OCI-LY7 (cell line): ENCODE data around the gene RCOR1. TPM values are rescaled to one million over a fixed set of nuclear protein-coding genes. Genes with fewer than 3 reads are reported as not detected.

Experiments used
- BruUV-seq: library from RNA; stranded (reverse); fragments of 400-500 nt; replicated peaks from 2 replicates; lab custom pipeline; 2021; lab: Mats Ljungman, UMichigan
- CTCF ChIA-PET: fragments of 300-600 bp; sonication (Branson Sonifier 250); formaldehyde crosslinking; loops from one replicate; lab custom pipeline; 2022; ENCODE audit warnings: antibody characterized with exemption; ENCODE audit not compliant: unreplicated experiment; lab: Charles Lee
- POLR2A ChIA-PET: fragments of 300-600 bp; sonication (Branson Sonifier 250); formaldehyde crosslinking; loops from one replicate; lab custom pipeline; 2022; ENCODE audit warnings: antibody characterized with exemption; lab: Charles Lee
- DNase-seq: peaks from one replicate; pipeline ENCODE4 v3.0.0-alpha.2; 2015; ENCODE audit warnings: low spot score
- H2AFZ ChIP-seq: fragments of 200-600 bp; sonication (generic), shearing (Covaris generic); 2 replicates; pipeline ENCODE4 v1.6.1; 2014; ENCODE audit warnings: mild to moderate bottlenecking, antibody characterized with exemption, low read length, moderate library complexity
- H3K27ac ChIP-seq: fragments of 200-600 bp; sonication (generic); 2 replicates; pipeline ENCODE4 v1.5.1; 2014; ENCODE audit warnings: mixed run types, low read depth, mild to moderate bottlenecking, moderate library complexity, low read length, inconsistent platforms; ENCODE audit not compliant: poor library complexity, severe bottlenecking
- H3K36me3 ChIP-seq: fragments of 200-600 bp; sonication (generic); 2 replicates; pipeline ENCODE4 v1.6.1; 2014; ENCODE audit warnings: mild to moderate bottlenecking, antibody characterized with exemption, low read length, moderate library complexity, mixed read lengths; ENCODE audit not compliant: insufficient read depth
- H3K4me1 ChIP-seq: fragments of 200-600 bp; sonication (generic); 2 replicates; pipeline ENCODE4 v1.5.1; 2014; ENCODE audit warnings: mild to moderate bottlenecking, low read length; ENCODE audit not compliant: insufficient read depth, poor library complexity, severe bottlenecking
- H3K4me2 ChIP-seq: fragments of 200-600 bp; sonication (generic); 2 replicates; pipeline ENCODE4 v1.6.1; 2014; ENCODE audit warnings: mild to moderate bottlenecking, low read length
- H3K4me3 ChIP-seq: fragments of 200-600 bp; sonication (generic); 2 replicates; pipeline ENCODE4 v1.5.1; 2014; ENCODE audit warnings: mild to moderate bottlenecking, low read depth, low read length; ENCODE audit not compliant: poor library complexity, severe bottlenecking
- H3K79me2 ChIP-seq: fragments of 200-600 bp; sonication (generic); 2 replicates; pipeline ENCODE4 v1.6.1; 2016; ENCODE audit warnings: low read depth, mild to moderate bottlenecking, low read length, moderate library complexity, mixed read lengths; ENCODE audit not compliant: insufficient read depth
- H3K9me2 ChIP-seq: fragments of 200-600 bp; sonication (generic); 2 replicates; pipeline ENCODE4 v1.6.1; 2016; ENCODE audit warnings: mild to moderate bottlenecking, low read length, mixed read lengths; ENCODE audit not compliant: insufficient read depth
- H3K9me3 ChIP-seq: fragments of 200-600 bp; sonication (generic); 2 replicates; pipeline ENCODE4 v1.6.1; 2014; ENCODE audit warnings: mild to moderate bottlenecking, mixed run types, low read length, mixed read lengths
- H4K20me1 ChIP-seq: fragments of 200-600 bp; sonication (generic); 2 replicates; pipeline ENCODE4 v1.6.1; 2014; ENCODE audit warnings: mild to moderate bottlenecking, antibody characterized with exemption, low read length, moderate library complexity, mixed read lengths; ENCODE audit not compliant: insufficient read depth
- CTCF ChIP-seq: fragments of 200-600 bp; sonication (generic); conservative IDR thresholded peaks from 2 replicates; pipeline ENCODE4 v1.5.1; 2014; ENCODE audit warnings: mild to moderate bottlenecking, antibody characterized with exemption, low read length, moderate library complexity, mixed read lengths
- EZH2phosphoT487 ChIP-seq: fragments of 200-600 bp; sonication (generic); IDR thresholded peaks from 2 replicates; pipeline ENCODE4 v1.6.1; 2018; ENCODE audit warnings: low read depth, borderline replicate concordance, mild to moderate bottlenecking, mixed run types, antibody characterized with exemption, low read length, moderate library complexity, mixed read lengths
- intact Hi-C: fragments of 100-400 bp; cut with micrococcal nuclease; formaldehyde crosslinking; loops from one replicate; pipeline ENCODE4 v1.10.0; 2022; ENCODE audit not compliant: unreplicated experiment
- total RNA-seq, 2 experiments: library from RNA; depleted of rRNA in 1 of 2; stranded (reverse); fragments of >200 nt in 1 of 2; shearing (Covaris generic) in 1 of 2; gene quantifications; 2 replicates each; pipeline ENCODE4 v1.2.3, GENCODE V29; 2014 to 2022

Gene RCOR1
- total RNA-seq, 2 experiments from 2014 or later, result 12.1 to 30.2 TPM

- no TSS peak for BruUV-seq
- CTCF ChIA-PET, result interaction anchor here (0.6 kb wide), 1 partner anchor 168 kb away, joined by 4 read pairs; no protein-coding TSS in a partner anchor
These were observed 93.8 kb downstream of the RCOR1 start for GRCh38 chr14:102686196-102686801.

GRCh38 chr14:102688290-102688689 is 95.8 kb downstream of the RCOR1 start:
- Histone ChIP-seq H3K4me3 (no peak overlapping the region), H4K20me1 (no peaks in the 10 kb centered on the region; the same call in 1 of the 2 replicates), H2AFZ (no peak overlapping the region), H3K36me3 (0 out of 2 replicates have a peak, but pooled peaks cover 2% of the 10 kb centered on the region), H3K9me3 (no peaks in the 10 kb centered on the region), H3K27ac (no peak overlapping the region), H3K4me1 (no peaks in the 10 kb centered on the region), H3K79me2 (no peaks in the 10 kb centered on the region; the same call in 1 of the 2 replicates), H3K9me2 (no peaks in the 10 kb centered on the region), H3K4me2 (no peak overlapping the region)
- ChIA-PET CTCF (no interaction called here), POLR2A (interaction anchor here (0.7 kb wide), 1 partner anchor 127 kb away, joined by 5 read pairs; no protein-coding TSS in a partner anchor)
- no TSS peak for BruUV-seq
- TF ChIP-seq EZH2phosphoT487 (no peak), CTCF (no peak)
- intact Hi-C loops, result no loop called here
- DNase-seq, result no peak

More at GRCh38 chr14:102686196-102686801, 93.8 kb downstream of the RCOR1 start:
- H2AFZ ChIP-seq, result no peak overlapping the region
- intact Hi-C loops, result no loop called here
- H3K27ac ChIP-seq, result no peak overlapping the region
- no peaks in the 10 kb centered on the region for H3K4me1 ChIP-seq
- 0 out of 2 replicates have a peak, but pooled peaks cover 2% of the 10 kb centered on the region for H3K36me3 ChIP-seq
- DNase-seq, result no peak
- TF ChIP-seq CTCF (no peak), EZH2phosphoT487 (no peak)
- H3K4me3 ChIP-seq, result no peak overlapping the region
- H4K20me1 ChIP-seq, result no peaks in the 10 kb centered on the region; the same call in 1 of the 2 replicates
- no peaks in the 10 kb centered on the region for H3K9me2 ChIP-seq
- POLR2A ChIA-PET, result interaction anchor here (0.5 to 1.2 kb wide), 5 partner anchors 26 to 188 kb away, joined by 3 to 5 read pairs (median 4); no protein-coding TSS in a partner anchor
- H3K9me3 ChIP-seq, result no peaks in the 10 kb centered on the region
- no peak overlapping the region for H3K4me2 ChIP-seq
- no peaks in the 10 kb centered on the region; the same call in 1 of the 2 replicates for H3K79me2 ChIP-seq
